GM12878 (cell line): ENCODE data around the gene GSK3A. TPM values are rescaled to one million over a fixed set of nuclear protein-coding genes. Genes with fewer than 3 reads are reported as not detected.
A peak's percentile ranks its signal among the peaks of the same experiment; 100 is the strongest.

Source experiments
- ATAC-seq: fragments of 200-7000 bp; cut with Tn5 transposase; 3 replicates; pipeline ENCODE4 v1.9.1; 2020; ENCODE audit warnings: mild to moderate bottlenecking, moderate library complexity
- BruUV-seq: library from RNA; stranded (reverse); fragments of 400-500 nt; replicated peaks from 2 replicates; lab custom pipeline; 2021; lab: Mats Ljungman, UMichigan
- CTCF ChIA-PET: fragments of 300-600 bp; sonication (Branson Sonifier 250); formaldehyde crosslinking; extraction: SDS; loops from one replicate; lab custom pipeline; 2021; ENCODE audit warnings: inconsistent platforms; lab: Yijun Ruan, JAX
- POLR2A ChIA-PET: fragments of 350-600 bp; formaldehyde crosslinking; extraction: SDS; loops from one replicate; lab custom pipeline; 2021; ENCODE audit warnings: inconsistent platforms; lab: Charles Lee
- RAD21 ChIA-PET: fragments of 300-600 bp; sonication (Branson Sonifier 250); formaldehyde crosslinking; loops from one replicate; lab custom pipeline; 2023; ENCODE audit warnings: antibody characterized with exemption; ENCODE audit not compliant: unreplicated experiment; lab: Charles Lee
- SMC1A ChIA-PET: fragments of 300-600 bp; sonication (Branson Sonifier 250); formaldehyde crosslinking; loops from one replicate; lab custom pipeline; 2023; ENCODE audit not compliant: unreplicated experiment, uncharacterized antibody; lab: Charles Lee
- DNase-seq: peaks from one replicate; pipeline ENCODE4 v3.0.0-alpha.2; 2011; ENCODE audit warnings: low read depth, low spot score
- FAIRE-seq: peaks from 3 replicates; lab custom pipeline; 2011; peaks lifted over from hg19 to GRCh38; lab: Jason Lieb, UNC
- H2AFZ ChIP-seq: 2 replicates; pipeline ENCODE4 v1.6.0; 2011; ENCODE audit warnings: low read depth, low read length, control low read depth; ENCODE audit not compliant: control insufficient read depth
- H3K27ac ChIP-seq: 2 replicates; pipeline ENCODE4 v1.5.1; 2011; ENCODE audit warnings: control low read depth; ENCODE audit not compliant: control insufficient read depth, insufficient read depth
- H3K27me3 ChIP-seq, 2 experiments: replicated peaks in 1 of 2; 2 replicates each; pipeline versions ENCODE4 v1.6.0 to v1.6.1; 2011; ENCODE audit warnings: low read length in 1 of 2; ENCODE audit not compliant: control insufficient read depth in 2 of 2, insufficient read depth in 2 of 2
- H3K36me3 ChIP-seq, 2 experiments: 2 replicates each; pipeline ENCODE4 v1.5.1; 2011; ENCODE audit warnings: low read length in 1 of 2; ENCODE audit not compliant: control insufficient read depth in 2 of 2, insufficient read depth in 2 of 2
- H3K4me1 ChIP-seq: 2 replicates; pipeline ENCODE4 v1.6.1; 2011; ENCODE audit warnings: mild to moderate bottlenecking, low read length, moderate library complexity, mixed read lengths; ENCODE audit not compliant: control insufficient read depth, insufficient read depth
- H3K4me2 ChIP-seq: 2 replicates; pipeline ENCODE4 v1.6.0; 2011; ENCODE audit warnings: control low read depth; ENCODE audit not compliant: control insufficient read depth, insufficient read depth
- H3K4me3 ChIP-seq: fragments of 200-600 bp; sonication (generic); 2 replicates; pipeline ENCODE4 v1.5.1; 2016
- H3K79me2 ChIP-seq: 2 replicates; pipeline ENCODE4 v1.6.0; 2011; ENCODE audit warnings: low read length; ENCODE audit not compliant: control insufficient read depth, insufficient read depth
- H3K9ac ChIP-seq: 2 replicates; pipeline ENCODE4 v1.8.0; 2011; ENCODE audit warnings: low read length, control low read depth, mixed read lengths; ENCODE audit not compliant: control insufficient read depth, insufficient read depth
- H3K9me3 ChIP-seq: replicated peaks from 3 replicates; pipeline ENCODE4 v1.5.1; 2011; ENCODE audit warnings: mild to moderate bottlenecking, low read length; ENCODE audit not compliant: control insufficient read depth, insufficient read depth
- H4K20me1 ChIP-seq: 2 replicates; pipeline ENCODE4 v1.6.0; 2011; ENCODE audit not compliant: control insufficient read depth, insufficient read depth
- CBX5 ChIP-seq: sonication (generic); IDR thresholded peaks from 2 replicates; pipeline ENCODE4 v1.6.1; 2016; ENCODE audit warnings: low read depth, moderate library complexity, mild to moderate bottlenecking, inconsistent platforms
- FOXK2 ChIP-seq: fragments of 450-650 bp; IDR thresholded peaks from 2 replicates; pipeline ENCODE4 v1.6.1; 2017; ENCODE audit warnings: mild to moderate bottlenecking, moderate library complexity
- IRF4 ChIP-seq: IDR thresholded peaks from 2 replicates; pipeline ENCODE4 v1.6.1; 2011; ENCODE audit warnings: low read depth, low read length
- NR2C2 ChIP-seq: IDR thresholded peaks from 2 replicates; pipeline ENCODE4 v1.6.1; 2011; ENCODE audit warnings: borderline replicate concordance, low read depth; ENCODE audit not compliant: control insufficient read depth, insufficient read length
- PBX3 ChIP-seq: IDR thresholded peaks from 2 replicates; pipeline ENCODE4 v1.6.1; 2011; ENCODE audit warnings: mild to moderate bottlenecking, low read depth, low read length, moderate library complexity; ENCODE audit not compliant: insufficient replicate concordance
- POU2F2 ChIP-seq: IDR thresholded peaks from 3 replicates; pipeline ENCODE4 v1.6.1; 2011; ENCODE audit warnings: low read depth, mild to moderate bottlenecking, low read length, borderline replicate concordance
- REST ChIP-seq: IDR thresholded peaks from 2 replicates; pipeline ENCODE4 v1.6.1; 2012; ENCODE audit warnings: mild to moderate bottlenecking, low read depth, low read length
- SIN3A ChIP-seq: IDR thresholded peaks from 2 replicates; pipeline ENCODE4 v1.6.1; 2012; ENCODE audit warnings: low read depth, low read length, improper control_type of control experiment
- SUZ12 ChIP-seq: fragments of 200-600 bp; sonication (generic); IDR thresholded peaks from one replicate; pipeline ENCODE4 v1.6.1; 2018; ENCODE audit warnings: antibody characterized with exemption, mild to moderate bottlenecking; ENCODE audit not compliant: unreplicated experiment
- YBX1 ChIP-seq: fragments of 450-650 bp; IDR thresholded peaks from 2 replicates; pipeline ENCODE4 v1.6.1; 2016; ENCODE audit warnings: antibody characterized with exemption
- ZBTB40 ChIP-seq: fragments of 450-650 bp; IDR thresholded peaks from 2 replicates; pipeline ENCODE4 v1.6.1; 2016; ENCODE audit warnings: mild to moderate bottlenecking, moderate library complexity, borderline replicate concordance
- ZNF24 ChIP-seq: fragments of 450-650 bp; IDR thresholded peaks from 2 replicates; pipeline ENCODE4 v1.6.1; 2017; ENCODE audit warnings: antibody characterized with exemption, mild to moderate bottlenecking
- WGBS: methylation state at CpG from one replicate; pipeline ENCODE4 v1.1.6; 2016; ENCODE audit warnings: low lambda C conversion rate; ENCODE audit not compliant: insufficient replicate concordance, insufficient coverage; ENCODE audit errors: missing lambda C conversion rate; 5-methylcytosine and 5-hydroxymethylcytosine counted together
- in situ Hi-C: fragments of 300-500 bp; cut with MboI; formaldehyde crosslinking; loops from 9 replicates; pipeline ENCODE4 v1.14.3; 2018; ENCODE audit warnings: mixed read lengths
- intact Hi-C: fragments of 100-400 bp; cut with micrococcal nuclease; formaldehyde crosslinking; loops from one replicate; pipeline ENCODE4 v1.14.2; 2022; ENCODE audit not compliant: unreplicated experiment
- polyA plus RNA-seq, 11 experiments: library from polyadenylated mRNA; depleted of rRNA in 4 of 11; unstranded in 6 of 11; stranded (reverse) in 5 of 11; fragments of >200 nt; fragmentation: Nextera tagmentation in 4 of 11; fragmentation: Illumina TruSeq in 1 of 11; extraction: Ambion mirVana in 4 of 11; extraction: Trizol in 1 of 11; gene quantifications; 1 replicate in 1 of 11; 2 replicates in 10 of 11; pipeline versions ENCODE4 v1.2.1 to v1.2.3, GENCODE V29; 2011 to 2016; ENCODE audit warnings: inconsistent platforms in 2 of 11, missing spikeins in 2 of 11, low read depth in 1 of 11
- total RNA-seq, 4 experiments: library from RNA; depleted of rRNA in 3 of 4; stranded (reverse); fragments of >200 nt in 3 of 4; fragmentation: Illumina TruSeq in 1 of 4; extraction: Trizol in 1 of 4; gene quantifications; 2 replicates each; pipeline versions ENCODE4 v1.2.1 to v1.2.3, GENCODE V29; 2013 to 2021

Gene GSK3A
- total and polyA plus RNA-seq, 10 of the 15 experiments (the other 5 are each of a cell fraction or from before 2014, with no cell fraction given): 1.00 to 47.9 (median 15.2) TPM

- BruUV-seq: no TSS peak
- H3K79me2 ChIP-seq: peaks cover 9% of the 10 kb centered on the region
- H2AFZ ChIP-seq: no peak overlapping the region
- FAIRE-seq: no peak
- peak overlapping the region; percentile 95 for H3K27ac ChIP-seq
- peak overlapping the region; percentile 90 for H3K4me2 ChIP-seq
- TF ChIP-seq IRF4 (no peak), ZBTB40 (no peak), PBX3 (no peak), CBX5 (no peak), ZNF24 (no peak), REST (no peak), SIN3A (no peak), SUZ12 (no peak), POU2F2 (no peak), FOXK2 (no peak), YBX1 (no peak), NR2C2 (no peak)
- no peak for DNase-seq
- peaks cover 18 to 33% of the 10 kb centered on the region in 2 experiments for H3K36me3 ChIP-seq
- ChIA-PET POLR2A (interaction anchor here (1.0 to 3.4 kb wide), 4 partner anchors 14 to 126 kb away, joined by 3 to 22 read pairs (median 10); partner anchors contain the start of genes DEDD2, GSK3A and ZNF574), CTCF (interaction anchor here (0.9 to 2.7 kb wide), 7 partner anchors 16 to 244 kb away, joined by 3 to 9 read pairs (median 4); partner anchors contain the start of gene DEDD2), SMC1A (interaction anchor here (0.6 to 6.0 kb wide), 8 partner anchors 11 to 77 kb away, joined by 3 to 23 read pairs (median 4); partner anchors contain the start of genes DEDD2 and ZNF526), RAD21 (interaction anchor here (1.0 to 4.6 kb wide), 4 partner anchors 14 to 79 kb away, joined by 3 to 20 read pairs (median 4); partner anchors contain the start of gene POU2F2)
- no peaks in the 10 kb centered on the region for H3K27me3 ChIP-seq
- H3K9me3 ChIP-seq: no peaks in the 10 kb centered on the region
- in situ Hi-C loops (no loop called here), intact Hi-C loops (no loop called here)
- peak overlapping the region; percentile 56 for H3K4me3 ChIP-seq
- peak overlapping the region; percentile 73; the same call in 1 of the 2 replicates for H3K9ac ChIP-seq
- 40% methylated on average over 5 of the region's 5 CpGs for WGBS
- peaks cover 51% of the 10 kb centered on the region for H3K4me1 ChIP-seq
- ATAC-seq: no peak
- no peaks in the 10 kb centered on the region for H4K20me1 ChIP-seq
Measured at GRCh38 chr19:42202290-42202880, 40.0 kb downstream of the GSK3A start.
